Gastroesophageal sphincter (tissue), 3 donors: Measurements from ENCODE around the gene CELA2B.

Experiments
- CTCF ChIP-seq, 4 experiments: fragments of 200-600 bp in 2 of 4; fragments of 450-650 bp in 2 of 4; sonication (generic) in 1 of 4; IDR thresholded peaks; one replicate each; pipeline ENCODE4 v1.5.1; 2017 to 2019; ENCODE audit warnings: antibody characterized with exemption in 4 of 4, mild to moderate bottlenecking in 2 of 4, moderate library complexity in 2 of 4
- EP300 ChIP-seq: sonication (generic); formaldehyde crosslinking; IDR thresholded peaks from one replicate; pipeline ENCODE4 v1.6.1; 2017; ENCODE audit warnings: antibody characterized with exemption, mild to moderate bottlenecking
- POLR2A ChIP-seq, 2 donors: fragments of 450-650 bp; IDR thresholded peaks; one replicate each; pipeline ENCODE4 v1.6.1; 2017; ENCODE audit warnings: antibody characterized with exemption in 2 of 2, mild to moderate bottlenecking in 2 of 2, moderate library complexity in 1 of 2
- POLR2AphosphoS5 ChIP-seq: sonication (generic); formaldehyde crosslinking; IDR thresholded peaks from one replicate; pipeline ENCODE4 v1.6.1; 2017; ENCODE audit warnings: antibody characterized with exemption

GRCh38 chr1:15457585-15457984, 18.3 kb upstream of the CELA2B start:
- TF ChIP-seq CTCF (IDR thresholded peaks at IDR 0.05) (no peak), POLR2A (IDR thresholded peaks at IDR 0.05) (no peak), POLR2AphosphoS5 (no peak), EP300 (no peak)
